SK-N-SH treated with all-trans-retinoic acid at 6 μM for 48 hours (cell line): ENCODE results near the gene C17orf50.

Experiments used
- ARNTL ChIP-seq: fragments of 450-650 bp; formaldehyde crosslinking; IDR thresholded peaks from 2 replicates; pipeline ENCODE4 v1.5.0; 2020; ENCODE audit warnings: low read depth, mild to moderate bottlenecking, moderate library complexity, borderline replicate concordance
- BACH2 ChIP-seq: fragments of 250-450 bp; sonication (Bioruptor Pico); IDR thresholded peaks from 2 replicates; pipeline ENCODE4 v1.9.0; 2021; ENCODE audit warnings: mild to moderate bottlenecking, borderline replicate concordance
- CSRNP3 ChIP-seq: fragments of 250-450 bp; sonication (Bioruptor Pico); IDR thresholded peaks from 2 replicates; pipeline ENCODE4 v1.5.1; 2021; ENCODE audit warnings: mild to moderate bottlenecking, moderate library complexity
- GLIS3 ChIP-seq: fragments of 250-450 bp; sonication (Bioruptor Pico); IDR thresholded peaks from 2 replicates; pipeline ENCODE4 v1.5.0; 2020; ENCODE audit warnings: mild to moderate bottlenecking, moderate library complexity
- ISL1 ChIP-seq: fragments of 250-450 bp; sonication (Bioruptor Pico); IDR thresholded peaks from 2 replicates; pipeline ENCODE4 v2.1.2; 2022; ENCODE audit warnings: mild to moderate bottlenecking, moderate library complexity
- POU6F1 ChIP-seq: fragments of 250-450 bp; sonication (Bioruptor Pico); IDR thresholded peaks from 2 replicates; pipeline ENCODE4 v1.8.0; 2021; ENCODE audit warnings: low read depth, mild to moderate bottlenecking, moderate library complexity, borderline replicate concordance
- SNAI2 ChIP-seq: fragments of 250-450 bp; sonication (Bioruptor Pico); IDR thresholded peaks from 2 replicates; pipeline ENCODE4 v1.5.0; 2020; ENCODE audit warnings: mild to moderate bottlenecking, moderate library complexity
- TOX ChIP-seq: fragments of 250-450 bp; sonication (Bioruptor Pico); IDR thresholded peaks from 2 replicates; pipeline ENCODE4 v1.8.0; 2021; ENCODE audit warnings: mild to moderate bottlenecking, moderate library complexity, borderline replicate concordance
- TSHZ2 ChIP-seq: fragments of 250-450 bp; sonication (Bioruptor Pico); IDR thresholded peaks from 2 replicates; pipeline ENCODE4 v1.5.0; 2020; ENCODE audit warnings: mild to moderate bottlenecking, moderate library complexity
- ZFP3 ChIP-seq: fragments of 250-450 bp; sonication (Bioruptor Pico); IDR thresholded peaks from 2 replicates; pipeline ENCODE4 v1.5.0; 2020; ENCODE audit warnings: mild to moderate bottlenecking, moderate library complexity
- ZFP30 ChIP-seq: fragments of 450-650 bp; formaldehyde crosslinking; IDR thresholded peaks from 2 replicates; pipeline ENCODE4 v1.5.0; 2022; ENCODE audit warnings: mild to moderate bottlenecking, moderate library complexity
- ZNF565 ChIP-seq: fragments of 450-650 bp; formaldehyde crosslinking; conservative IDR thresholded peaks from 2 replicates; pipeline ENCODE4 v1.5.0; 2020; ENCODE audit warnings: low read depth, mild to moderate bottlenecking, moderate library complexity
- TF ChIP-seq, protein P1 (sequence below): fragments of 250-450 bp; sonication (Bioruptor Pico); IDR thresholded peaks from 2 replicates; pipeline ENCODE4 v1.8.0; 2020; ENCODE audit warnings: mild to moderate bottlenecking, moderate library complexity, borderline replicate concordance

GRCh38 chr17:35775039-35775438 is 14.4 kb downstream of the C17orf50 start:
- TF ChIP-seq BACH2 (CRISPR knock-in tag), result no peak
- TF ChIP-seq, protein P1, sequence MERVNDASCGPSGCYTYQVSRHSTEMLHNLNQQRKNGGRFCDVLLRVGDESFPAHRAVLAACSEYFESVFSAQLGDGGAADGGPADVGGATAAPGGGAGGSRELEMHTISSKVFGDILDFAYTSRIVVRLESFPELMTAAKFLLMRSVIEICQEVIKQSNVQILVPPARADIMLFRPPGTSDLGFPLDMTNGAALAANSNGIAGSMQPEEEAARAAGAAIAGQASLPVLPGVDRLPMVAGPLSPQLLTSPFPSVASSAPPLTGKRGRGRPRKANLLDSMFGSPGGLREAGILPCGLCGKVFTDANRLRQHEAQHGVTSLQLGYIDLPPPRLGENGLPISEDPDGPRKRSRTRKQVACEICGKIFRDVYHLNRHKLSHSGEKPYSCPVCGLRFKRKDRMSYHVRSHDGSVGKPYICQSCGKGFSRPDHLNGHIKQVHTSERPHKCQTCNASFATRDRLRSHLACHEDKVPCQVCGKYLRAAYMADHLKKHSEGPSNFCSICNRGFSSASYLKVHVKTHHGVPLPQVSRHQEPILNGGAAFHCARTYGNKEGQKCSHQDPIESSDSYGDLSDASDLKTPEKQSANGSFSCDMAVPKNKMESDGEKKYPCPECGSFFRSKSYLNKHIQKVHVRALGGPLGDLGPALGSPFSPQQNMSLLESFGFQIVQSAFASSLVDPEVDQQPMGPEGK (CRISPR knock-in tag), result no peak
- TF ChIP-seq ZFP30 (CRISPR knock-in tag), result no peak
- no peak for TF ChIP-seq TOX
- TF ChIP-seq ARNTL (CRISPR knock-in tag), result no peak
- TF ChIP-seq TSHZ2 (CRISPR knock-in tag), result no peak
- no peak for TF ChIP-seq ZFP3 (CRISPR knock-in tag)
- TF ChIP-seq ISL1 (CRISPR knock-in tag), result no peak
- no peak for TF ChIP-seq GLIS3
- TF ChIP-seq SNAI2 (CRISPR knock-in tag), result no peak
- TF ChIP-seq CSRNP3 (CRISPR knock-in tag), result no peak
- no peak for TF ChIP-seq ZNF565 (CRISPR knock-in tag)
- TF ChIP-seq POU6F1, result no peak
